Lower leg skin (tissue), 4 donors: ENCODE data around the gene DNAH11. TPM values are rescaled to one million over a fixed set of nuclear protein-coding genes. Genes with fewer than 3 reads are reported as not detected.
"Not testable (repeated sequence)": the region's sequence is repeated elsewhere in the genome, so short reads cannot be mapped to it uniquely, and the experiment has no call there.

Experiments used
- DNase-seq, 2 donors: peaks; one replicate each; pipeline ENCODE4 v3.0.0-alpha.2; 2019; ENCODE audit warnings: low spot score in 2 of 2
- H3K4me3 ChIP-seq: fragments of 200-600 bp; sonication (generic); 2 replicates; pipeline ENCODE4 v1.5.1; 2017; ENCODE audit warnings: mild to moderate bottlenecking, low read depth; ENCODE audit not compliant: poor library complexity, severe bottlenecking
- POLR2A ChIP-seq, 2 donors: fragments of 450-650 bp; IDR thresholded peaks; one replicate each; pipeline ENCODE4 v1.6.1; 2016 to 2017; ENCODE audit warnings: antibody characterized with exemption in 2 of 2, mild to moderate bottlenecking in 1 of 2, moderate library complexity in 1 of 2
- WGBS, 2 donors: methylation state at CpG; one replicate each; pipeline ENCODE4 v1.1.5; 2018; 5-methylcytosine and 5-hydroxymethylcytosine counted together
- intact Hi-C: fragments of 100-400 bp; cut with DNase I; formaldehyde crosslinking; loops from one replicate; pipeline ENCODE4 v1.15.0; 2023; ENCODE audit warnings: low total_unique reads
- total RNA-seq, 4 donors: library from RNA; depleted of rRNA; stranded (reverse); fragments of >200 nt; gene quantifications; one replicate each; pipeline ENCODE4 v1.1.0, GENCODE V29; 2016
- TF ChIP-seq, protein P1 (sequence below), 3 donors: fragments of 450-650 bp; IDR thresholded peaks; one replicate each; pipeline ENCODE4 v1.5.1; 2016; ENCODE audit warnings: antibody characterized with exemption in 3 of 3, mild to moderate bottlenecking in 3 of 3, moderate library complexity in 2 of 3

The DNAH11 gene
- total RNA-seq, 4 donors from 2014 or later = 0.88 to 10.0 (median 4.1) TPM

DNA sequence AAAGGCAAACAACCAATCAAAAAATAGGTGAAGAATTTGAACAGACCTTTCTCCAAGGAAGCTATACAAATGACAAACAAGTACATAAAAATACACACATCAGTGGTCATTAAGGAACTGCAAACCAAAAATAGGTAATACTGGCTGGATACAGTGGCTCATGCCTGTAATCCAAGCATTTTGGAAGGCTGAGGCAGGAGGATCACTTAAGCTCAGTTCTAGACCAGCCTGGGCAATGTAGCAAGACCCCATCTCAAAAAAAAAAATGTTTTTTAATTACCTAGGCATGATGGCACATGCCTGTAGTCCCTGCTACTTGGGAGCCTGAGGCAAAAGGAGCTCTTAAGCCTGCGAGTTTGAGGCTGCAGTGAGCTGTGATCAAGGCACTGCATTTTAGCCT lies 383.6 kb downstream of the DNAH11 start:
- H3K4me3 ChIP-seq = no peak overlapping the region
- 67 to 69% methylated on average over 1 of the region's 1 CpG for WGBS, 2 donors
- no peak for DNase-seq
- TF ChIP-seq, protein P1, sequence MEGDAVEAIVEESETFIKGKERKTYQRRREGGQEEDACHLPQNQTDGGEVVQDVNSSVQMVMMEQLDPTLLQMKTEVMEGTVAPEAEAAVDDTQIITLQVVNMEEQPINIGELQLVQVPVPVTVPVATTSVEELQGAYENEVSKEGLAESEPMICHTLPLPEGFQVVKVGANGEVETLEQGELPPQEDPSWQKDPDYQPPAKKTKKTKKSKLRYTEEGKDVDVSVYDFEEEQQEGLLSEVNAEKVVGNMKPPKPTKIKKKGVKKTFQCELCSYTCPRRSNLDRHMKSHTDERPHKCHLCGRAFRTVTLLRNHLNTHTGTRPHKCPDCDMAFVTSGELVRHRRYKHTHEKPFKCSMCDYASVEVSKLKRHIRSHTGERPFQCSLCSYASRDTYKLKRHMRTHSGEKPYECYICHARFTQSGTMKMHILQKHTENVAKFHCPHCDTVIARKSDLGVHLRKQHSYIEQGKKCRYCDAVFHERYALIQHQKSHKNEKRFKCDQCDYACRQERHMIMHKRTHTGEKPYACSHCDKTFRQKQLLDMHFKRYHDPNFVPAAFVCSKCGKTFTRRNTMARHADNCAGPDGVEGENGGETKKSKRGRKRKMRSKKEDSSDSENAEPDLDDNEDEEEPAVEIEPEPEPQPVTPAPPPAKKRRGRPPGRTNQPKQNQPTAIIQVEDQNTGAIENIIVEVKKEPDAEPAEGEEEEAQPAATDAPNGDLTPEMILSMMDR (IDR thresholded peaks at IDR 0.05) = no peak
- no peak for TF ChIP-seq POLR2A (IDR thresholded peaks at IDR 0.05)
- intact Hi-C loops = no loop called here

DNA sequence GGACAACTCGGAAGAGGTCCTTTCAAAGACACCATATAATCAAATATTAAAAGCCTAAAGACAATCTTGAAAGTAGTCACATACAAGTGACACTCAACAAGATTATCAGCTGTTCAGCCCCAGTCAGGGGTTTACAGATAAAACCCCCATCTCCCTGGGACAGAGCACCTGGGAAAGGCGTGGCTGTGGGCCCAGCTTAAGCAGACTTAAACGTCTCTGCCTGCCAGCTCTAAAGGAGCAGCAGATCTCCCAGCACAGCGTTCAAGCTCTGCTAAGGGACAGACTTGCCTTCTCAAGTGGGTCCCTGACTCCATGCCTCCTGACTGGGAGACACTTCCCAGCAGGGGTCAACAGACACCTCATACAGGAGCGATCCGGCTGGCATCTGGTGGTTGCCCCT lies 384.9 kb downstream of the DNAH11 start:
- 76 to 85% methylated on average over 6 of the region's 6 CpGs for WGBS, 2 donors
- no peak for TF ChIP-seq POLR2A (IDR thresholded peaks at IDR 0.05)
- intact Hi-C loops = no loop called here

DNA sequence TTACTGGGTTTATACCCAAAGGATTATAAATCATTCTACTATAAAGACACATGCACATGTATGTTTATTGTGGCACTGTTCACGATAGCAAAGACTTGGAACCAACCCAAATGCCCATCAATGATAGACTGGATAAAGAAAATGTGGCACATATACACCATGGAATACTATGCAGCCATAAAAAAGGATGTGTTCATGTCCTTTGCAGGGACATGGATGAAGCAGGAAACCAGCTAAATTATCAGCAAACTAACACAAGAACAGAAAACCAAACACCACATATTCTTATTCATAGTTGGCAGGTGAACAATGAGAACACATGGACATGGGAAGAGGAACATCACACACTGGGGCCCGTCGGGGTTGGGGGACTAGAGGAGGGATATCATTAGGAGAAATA lies 390.5 kb downstream of the DNAH11 start:
- WGBS, 2 donors = 89 to 91% methylated on average over 3 of the region's 3 CpGs
- intact Hi-C loops, DNase-seq, H3K4me3 ChIP-seq: not testable (repeated sequence)

More for the DNA sequence above, 384.9 kb downstream of the DNAH11 start:
- DNase-seq = no peak
- H3K4me3 ChIP-seq = no peak overlapping the region

- TF ChIP-seq, protein P1 (IDR thresholded peaks at IDR 0.05) = no peak
- TF ChIP-seq POLR2A (IDR thresholded peaks at IDR 0.05) = no peak
- intact Hi-C loops = no loop called here
- DNase-seq = no peak
- H3K4me3 ChIP-seq = no peak overlapping the region
These were observed 392.0 kb downstream of the DNAH11 start for GRCh38 chr7:21934808-21935207.

GRCh38 chr7:21938463-21938862 lies 395.6 kb downstream of the DNAH11 start:
- intact Hi-C loops = no loop called here
- 92% methylated on average over 2 of the region's 2 CpGs for WGBS, 2 donors
- no peak for DNase-seq
- no peak for TF ChIP-seq POLR2A (IDR thresholded peaks at IDR 0.05)
- TF ChIP-seq, protein P1 (IDR thresholded peaks at IDR 0.05) = no peak
- no peak overlapping the region for H3K4me3 ChIP-seq

GRCh38 chr7:21939136-21939857 lies 396.5 kb downstream of the DNAH11 start:
- intact Hi-C loops = no loop called here
- DNase-seq = no peak
- 60 to 63% methylated on average over 4 of the region's 4 CpGs for WGBS, 2 donors
- TF ChIP-seq, protein P1 (IDR thresholded peaks at IDR 0.05) = no peak
- no peak for TF ChIP-seq POLR2A (IDR thresholded peaks at IDR 0.05)
- no peak overlapping the region for H3K4me3 ChIP-seq

GRCh38 chr7:21939858-21940372 lies 397.1 kb downstream of the DNAH11 start:
- TF ChIP-seq POLR2A (IDR thresholded peaks at IDR 0.05) = no peak
- TF ChIP-seq, protein P1 (IDR thresholded peaks at IDR 0.05) = no peak
- no peak overlapping the region for H3K4me3 ChIP-seq
- 92 to 94% methylated on average over 3 of the region's 3 CpGs for WGBS, 2 donors
- no peak for DNase-seq
- intact Hi-C loops = no loop called here
